NCI-H526 (cell line): ENCODE results near the gene MAD1L1.
"Not testable (repeated sequence)": the region's sequence is repeated elsewhere in the genome, so short reads cannot be mapped to it uniquely, and the experiment has no call there.

ENCODE experiments used
- DNase-seq, 2 experiments: peaks; one replicate each; lab custom pipeline; 2025; lab: John Stamatoyannopoulos, UW

Gene MAD1L1

GRCh38 chr7:1941464-1942242 lies 291.1 kb downstream of the MAD1L1 start:
- no peak for DNase-seq

DNA sequence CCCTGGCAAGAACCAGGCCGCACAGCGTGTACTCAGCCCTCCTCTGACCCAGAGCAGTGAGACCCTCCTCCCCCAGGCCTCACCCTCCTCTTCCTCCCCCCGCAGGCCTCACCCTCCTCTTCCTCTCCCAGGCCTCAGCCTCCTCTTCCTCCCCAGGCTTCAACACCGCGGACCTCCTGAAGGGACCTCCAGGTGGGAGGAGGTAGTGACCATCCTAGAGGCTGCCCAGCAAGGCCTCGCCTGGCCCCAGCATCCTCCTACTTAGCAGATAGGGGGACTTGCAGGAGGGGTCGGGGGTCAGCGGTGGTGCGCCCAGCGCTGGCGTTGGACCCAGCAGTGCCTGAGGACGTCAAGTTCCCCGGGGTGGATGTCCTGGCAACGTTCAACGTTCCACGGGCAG lies 291.9 kb downstream of the MAD1L1 start:
- no peak for DNase-seq

GRCh38 chr7:1940402-1940786 lies 292.4 kb downstream of the MAD1L1 start:
- peak in 1 of 2 experiments; percentile 37 for DNase-seq

DNA sequence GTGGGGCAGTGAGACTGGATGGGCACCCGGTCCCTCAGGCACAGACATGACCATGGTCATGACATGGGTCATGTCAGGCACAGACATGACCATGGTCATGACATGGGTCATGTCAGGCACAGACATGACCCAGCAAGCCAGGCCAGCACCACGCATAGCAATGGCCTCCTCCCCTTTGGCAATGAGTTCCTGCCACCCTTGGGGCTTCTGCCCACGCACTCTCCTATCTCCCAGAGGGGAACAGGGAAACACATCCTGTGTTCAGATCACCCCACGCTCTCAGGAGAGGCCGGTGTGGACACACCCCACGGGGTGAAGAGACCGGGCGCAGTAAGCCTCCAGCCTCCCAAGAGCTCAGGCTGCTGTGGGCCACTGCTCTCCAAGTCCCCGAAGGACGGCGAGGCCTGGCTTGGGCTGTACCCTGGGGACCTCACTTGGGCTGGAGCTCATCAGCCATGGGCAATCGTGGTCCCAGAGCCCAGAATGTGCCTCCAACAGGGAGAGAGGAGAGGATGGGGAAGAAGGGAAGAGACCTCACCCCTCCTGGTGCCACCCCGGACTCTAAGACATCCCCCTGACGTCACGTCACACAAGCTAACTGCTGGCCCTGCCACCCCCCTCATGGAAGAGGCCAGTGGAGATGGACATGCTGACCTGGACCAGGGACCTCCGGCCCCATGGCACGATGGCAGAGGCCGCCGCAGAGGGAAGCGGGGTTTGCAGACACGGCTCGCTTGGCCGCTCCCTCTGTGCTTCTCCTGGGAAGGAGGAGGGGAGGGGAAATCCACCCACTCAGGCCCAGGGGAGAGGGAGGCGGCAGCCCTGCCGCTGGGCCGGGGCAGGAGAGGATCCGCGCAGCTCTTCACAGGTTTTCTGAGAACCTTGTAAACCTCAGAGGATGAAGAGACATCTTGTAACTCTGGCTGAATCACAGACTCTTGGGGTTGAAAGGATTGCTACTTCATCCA lies 293.0 kb downstream of the MAD1L1 start:
- no peak for DNase-seq

GRCh38 chr7:1938788-1939433 lies 293.8 kb downstream of the MAD1L1 start:
- no peak for DNase-seq

- DNase-seq, result no peak
Measured at GRCh38 chr7:1937252-1937605, 295.5 kb downstream of the MAD1L1 start.

GRCh38 chr7:1936531-1937251 lies 296.1 kb downstream of the MAD1L1 start:
- DNase-seq, result no peak

GRCh38 chr7:1936006-1936310 lies 296.8 kb downstream of the MAD1L1 start:
- no peak for DNase-seq

GRCh38 chr7:1935176-1936005 lies 297.4 kb downstream of the MAD1L1 start:
- no peak for DNase-seq

DNA sequence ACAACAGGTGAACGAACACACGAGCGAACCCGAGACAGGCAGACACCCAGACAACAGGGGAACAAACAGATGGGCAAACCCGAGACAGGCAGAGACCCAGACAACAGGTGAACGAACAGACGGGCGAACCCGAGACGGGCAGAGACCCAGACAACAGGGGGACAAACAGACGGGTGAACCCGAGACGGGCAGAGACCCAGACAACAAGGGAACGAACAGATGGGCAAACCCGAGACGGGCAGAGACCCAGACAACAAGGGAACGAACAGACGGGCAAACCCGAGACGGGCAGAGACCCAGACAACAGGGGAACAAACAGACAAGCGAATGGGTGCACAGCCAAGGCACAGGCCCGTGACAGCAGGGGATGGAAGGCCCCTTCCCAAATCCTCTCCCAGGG lies 298.0 kb downstream of the MAD1L1 start:
- no peak for DNase-seq

DNA sequence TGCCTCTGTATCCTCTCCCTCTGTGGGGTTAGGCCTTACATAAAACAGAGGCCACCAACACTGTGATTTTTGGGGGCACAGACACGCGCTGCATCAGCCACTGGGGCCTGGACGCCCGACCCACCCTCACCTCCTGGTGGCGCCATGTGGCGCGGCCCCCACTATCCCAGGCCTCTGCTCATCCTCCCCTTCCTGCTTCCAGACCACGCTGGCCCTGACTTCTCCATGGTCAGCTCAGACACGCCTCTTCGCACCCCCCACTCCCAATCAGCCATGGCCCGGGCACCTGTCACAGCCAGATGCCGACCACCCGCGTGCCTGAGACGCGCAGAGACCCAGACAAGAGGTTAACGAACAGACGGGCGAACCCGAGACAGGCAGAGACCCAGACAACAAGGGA lies 298.7 kb downstream of the MAD1L1 start:
- no peak for DNase-seq

GRCh38 chr7:1933066-1933750 lies 299.5 kb downstream of the MAD1L1 start:
- DNase-seq, result peak in 1 of 2 experiments; percentile 13

- DNase-seq, result no peak
Measured at GRCh38 chr7:1931951-1932270, 300.8 kb downstream of the MAD1L1 start.

DNA sequence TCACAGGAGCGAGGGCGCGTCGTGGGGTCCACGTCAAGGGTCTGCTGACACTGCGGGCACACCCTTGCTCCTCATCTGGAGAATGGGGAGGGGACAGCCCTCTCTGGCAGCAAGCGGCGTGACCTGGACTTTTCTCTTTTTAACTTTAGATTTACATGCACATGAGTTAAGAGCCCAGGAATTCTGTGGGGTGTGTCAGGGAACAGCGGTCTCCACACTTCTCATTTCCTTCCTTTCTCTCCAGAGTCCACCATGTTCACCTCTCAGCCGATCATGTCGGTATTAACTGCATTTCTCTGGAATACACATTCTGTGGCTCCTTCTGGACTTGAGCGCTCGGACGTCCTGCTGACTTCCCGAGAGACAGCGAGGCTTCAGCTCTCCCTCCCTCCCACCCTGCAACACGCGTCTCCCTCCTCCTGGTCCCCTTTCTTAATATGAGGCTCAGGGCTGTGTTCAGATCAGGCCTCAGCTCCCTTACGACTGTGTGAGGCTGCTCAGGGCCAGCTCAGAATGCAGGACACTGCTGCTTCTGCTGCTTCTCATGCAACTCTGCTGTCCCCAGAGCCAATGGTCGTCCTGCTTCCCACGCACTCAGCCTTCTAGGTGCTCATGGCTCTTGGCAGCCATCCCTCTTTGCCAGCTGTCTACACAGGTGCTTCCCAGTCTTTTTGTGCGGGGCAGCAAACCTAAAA lies 301.3 kb downstream of the MAD1L1 start:
- no peak for DNase-seq

DNA sequence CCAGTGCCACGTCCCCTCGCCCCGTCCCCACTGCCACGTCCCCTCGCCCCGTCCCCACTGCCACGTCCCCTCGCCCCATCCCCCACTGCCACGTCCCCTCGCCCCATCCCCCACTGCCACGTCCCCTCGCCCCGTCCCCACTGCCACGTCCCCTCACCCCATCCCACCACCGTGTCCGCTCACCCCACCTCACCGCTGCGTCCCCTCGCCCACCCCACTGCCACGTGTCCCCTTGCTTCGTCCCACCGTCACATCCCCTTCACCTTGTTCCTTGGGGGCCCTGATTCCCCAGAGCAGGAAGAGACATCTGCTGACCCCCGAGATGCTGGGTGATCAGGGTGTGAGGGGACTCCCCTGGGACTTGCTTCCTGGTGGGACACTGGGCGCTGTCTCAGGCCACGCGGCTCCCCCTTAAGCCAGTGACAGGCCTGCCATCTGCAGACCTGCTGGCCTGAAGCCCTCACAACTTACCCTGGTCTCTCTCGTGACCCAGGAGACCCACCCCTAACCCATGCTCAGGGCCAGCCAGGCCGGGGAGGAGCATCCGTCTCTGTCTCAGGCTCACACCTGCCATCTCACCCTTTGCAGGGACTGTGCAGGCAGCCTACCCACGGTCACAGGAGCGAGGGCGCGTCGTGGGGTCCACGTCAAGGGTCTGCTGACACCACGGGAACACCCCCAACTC lies 302.2 kb downstream of the MAD1L1 start:
- no peak for DNase-seq

DNA sequence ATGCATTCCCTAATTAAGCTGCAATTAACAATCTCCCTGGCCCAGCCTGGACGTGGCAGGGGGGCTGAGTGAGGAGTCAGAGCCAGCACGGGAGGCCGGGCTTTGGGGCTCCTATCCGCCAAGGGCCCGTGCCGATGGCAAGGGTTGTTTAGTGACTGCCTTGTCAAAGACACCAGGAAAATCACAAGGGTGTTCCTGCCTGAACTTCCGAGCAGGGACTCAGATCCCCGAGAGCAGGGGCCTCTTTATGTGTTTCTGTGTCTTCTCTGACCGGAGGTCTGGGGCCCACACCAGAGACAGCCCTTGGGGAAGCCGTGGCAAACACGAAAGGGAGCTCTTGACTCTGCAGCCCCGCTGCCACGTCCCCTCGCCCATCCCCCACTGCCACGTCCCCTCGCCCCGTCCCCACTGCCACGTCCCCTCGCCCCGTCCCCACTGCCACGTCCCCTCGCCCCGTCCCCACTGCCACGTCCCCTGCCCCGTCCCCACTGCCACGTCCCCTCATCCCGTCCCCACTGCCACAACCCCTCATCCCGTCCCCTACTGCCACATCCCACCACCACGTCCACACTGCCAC lies 303.3 kb downstream of the MAD1L1 start:
- DNase-seq, result not testable (repeated sequence)

GRCh38 chr7:1928645-1929348 lies 303.9 kb downstream of the MAD1L1 start:
- no peak for DNase-seq

GRCh38 chr7:1927937-1928644 lies 304.7 kb downstream of the MAD1L1 start:
- no peak for DNase-seq
